H1 (cell line): Measurements from ENCODE around the gene ZXDA. TPM values are rescaled to one million over a fixed set of nuclear protein-coding genes. Genes with fewer than 3 reads are reported as not detected.

Experiments used
- CTCF ChIA-PET: fragments of 300-600 bp; sonication (Branson Sonifier 250); formaldehyde crosslinking; loops from one replicate; lab custom pipeline; 2021; ENCODE audit not compliant: partially characterized antibody; lab: Charles Lee
- POLR2A ChIA-PET: fragments of 300-600 bp; sonication (Branson Sonifier 250); formaldehyde crosslinking; loops from one replicate; lab custom pipeline; 2021; ENCODE audit warnings: inconsistent platforms; ENCODE audit not compliant: partially characterized antibody; lab: Charles Lee
- DNase-seq, 2 experiments: peaks; one replicate each; pipeline versions ENCODE4 v3.0.0 to v3.0.0-alpha.2; 2010 to 2022; ENCODE audit warnings: low spot score in 2 of 2, low read depth in 1 of 2, mixed read lengths in 1 of 2
- FAIRE-seq: peaks from 2 replicates; lab custom pipeline; 2011; peaks lifted over from hg19 to GRCh38; lab: Jason Lieb, UNC
- H2AFZ ChIP-seq: 2 replicates; pipeline ENCODE4 v1.8.1; 2012; ENCODE audit warnings: low read length, inconsistent platforms
- H2AK5ac ChIP-seq: 2 replicates; pipeline ENCODE4 v1.6.1; 2013; ENCODE audit warnings: low read depth, low read length
- H2BK120ac ChIP-seq: replicated peaks from 2 replicates; pipeline ENCODE3; 2013; ENCODE audit warnings: low read depth, low read length, inconsistent platforms
- H2BK12ac ChIP-seq: 2 replicates; pipeline ENCODE4 v1.6.1; 2013; ENCODE audit warnings: low read depth, low read length
- H2BK15ac ChIP-seq: 2 replicates; pipeline ENCODE4 v1.6.1; 2013; ENCODE audit warnings: low read length
- H2BK20ac ChIP-seq: 2 replicates; pipeline ENCODE4 v1.6.1; 2013; ENCODE audit warnings: low read length
- H2BK5ac ChIP-seq: 2 replicates; pipeline ENCODE4 v1.6.1; 2013; ENCODE audit warnings: low read depth, low read length
- H3K14ac ChIP-seq: 2 replicates; pipeline ENCODE4 v1.6.1; 2013; ENCODE audit warnings: inconsistent platforms; ENCODE audit not compliant: insufficient read length
- H3K18ac ChIP-seq: 2 replicates; pipeline ENCODE4 v1.6.1; 2013; ENCODE audit warnings: low read length; ENCODE audit errors: extremely low read depth
- H3K23ac ChIP-seq: 2 replicates; pipeline ENCODE4 v1.6.1; 2013; ENCODE audit warnings: inconsistent platforms; ENCODE audit not compliant: insufficient read length
- H3K23me2 ChIP-seq: 2 replicates; pipeline ENCODE4 v1.6.1; 2013; ENCODE audit warnings: low read depth, low read length
- H3K27ac ChIP-seq: 2 replicates; pipeline ENCODE4 v1.6.1; 2011; ENCODE audit warnings: low read depth, low read length, inconsistent platforms
- H3K27me3 ChIP-seq, 4 experiments: replicated peaks in 1 of 4; 1 replicate in 1 of 4; 2 replicates in 3 of 4; pipeline versions ENCODE4 v1.6.1 to v1.8.1; 2011 to 2013; ENCODE audit warnings: low read length in 3 of 4, mild to moderate bottlenecking in 3 of 4, inconsistent platforms in 2 of 4, mixed read lengths in 2 of 4, moderate library complexity in 1 of 4; ENCODE audit not compliant: control insufficient read depth in 3 of 4, insufficient read depth in 3 of 4; ENCODE audit errors: extremely low read depth in 1 of 4
- H3K36me3 ChIP-seq, 4 experiments: 2 replicates each; pipeline versions ENCODE4 v1.6.1 to v1.8.1; 2011 to 2013; ENCODE audit warnings: mild to moderate bottlenecking in 4 of 4, low read length in 3 of 4, moderate library complexity in 2 of 4, control low read depth in 1 of 4, inconsistent platforms in 1 of 4; ENCODE audit not compliant: insufficient read depth in 4 of 4, control insufficient read depth in 2 of 4
- H3K4ac ChIP-seq: replicated peaks from 2 replicates; pipeline ENCODE3; 2013; ENCODE audit warnings: low read length, low read depth, mixed read lengths, inconsistent platforms; ENCODE audit not compliant: insufficient read length
- H3K4me1 ChIP-seq, 4 experiments: replicated peaks in 1 of 4; 1 replicate in 1 of 4; 2 replicates in 3 of 4; pipeline versions ENCODE4 v1.6.1 to v1.8.1; 2011 to 2013; ENCODE audit warnings: low read length in 3 of 4, inconsistent platforms in 2 of 4, mixed read lengths in 1 of 4; ENCODE audit not compliant: insufficient read depth in 4 of 4, control insufficient read depth in 3 of 4
- H3K4me2 ChIP-seq, 2 experiments: 2 replicates each; pipeline versions ENCODE4 v1.6.1 to v1.8.1; 2011 to 2013; ENCODE audit warnings: low read depth in 2 of 2, low read length in 2 of 2, control low read depth in 1 of 2, inconsistent platforms in 1 of 2, mild to moderate bottlenecking in 1 of 2; ENCODE audit not compliant: insufficient read depth in 1 of 2
- H3K4me3 ChIP-seq, 4 experiments: fragments of 200-600, 300-600 bp in 1 of 4; sonication (generic), shearing (Covaris generic), sonication (Bioruptor Twin) in 1 of 4; 2 replicates each; pipeline versions ENCODE4 v1.5.1 to v1.8.1; 2011 to 2016; ENCODE audit warnings: low read length in 4 of 4, low read depth in 3 of 4, control low read depth in 2 of 4, inconsistent platforms in 2 of 4, mild to moderate bottlenecking in 2 of 4, mixed read lengths in 1 of 4, moderate library complexity in 1 of 4; ENCODE audit not compliant: insufficient read depth in 2 of 4; ENCODE audit errors: extremely low read depth in 1 of 4
- H3K56ac ChIP-seq: replicated peaks from 2 replicates; pipeline ENCODE3; 2013; ENCODE audit warnings: low read depth, mild to moderate bottlenecking, mixed read lengths, low read length, inconsistent platforms; ENCODE audit not compliant: insufficient read length
- H3K79me1 ChIP-seq: 2 replicates; pipeline ENCODE4 v1.6.1; 2013; ENCODE audit warnings: low read depth, low read length, control low read depth
- H3K79me2 ChIP-seq, 2 experiments: 2 replicates each; pipeline versions ENCODE4 v1.6.1 to v1.8.1; 2012 to 2013; ENCODE audit warnings: low read length in 2 of 2, mild to moderate bottlenecking in 2 of 2, inconsistent platforms in 1 of 2; ENCODE audit not compliant: insufficient read depth in 2 of 2, control insufficient read depth in 1 of 2
- H3K9ac ChIP-seq, 4 experiments: replicated peaks in 1 of 4; 1 replicate in 1 of 4; 2 replicates in 3 of 4; pipeline versions ENCODE4 v1.6.1 to v1.8.1; 2011 to 2013; ENCODE audit warnings: low read depth in 3 of 4, low read length in 3 of 4, control low read depth in 2 of 4, mild to moderate bottlenecking in 2 of 4, moderate library complexity in 2 of 4, inconsistent platforms in 1 of 4; ENCODE audit errors: extremely low read depth in 1 of 4
- H3K9me3 ChIP-seq, 2 experiments: 2 replicates each; pipeline versions ENCODE4 v1.6.1 to v1.8.1; 2012 to 2013; ENCODE audit warnings: mild to moderate bottlenecking in 2 of 2, moderate library complexity in 2 of 2, control low read depth in 1 of 2, inconsistent platforms in 1 of 2, low read depth in 1 of 2, low read length in 1 of 2, mixed read lengths in 1 of 2; ENCODE audit not compliant: insufficient read depth in 2 of 2
- H4K20me1 ChIP-seq, 2 experiments: replicated peaks in 1 of 2; 2 replicates each; pipeline versions ENCODE3 to v1.8.1; 2011 to 2013; ENCODE audit warnings: inconsistent platforms in 2 of 2, low read length in 2 of 2, mild to moderate bottlenecking in 1 of 2; ENCODE audit not compliant: insufficient read depth in 2 of 2, control insufficient read depth in 1 of 2
- H4K5ac ChIP-seq: 2 replicates; pipeline ENCODE4 v1.6.1; 2013; ENCODE audit warnings: low read length, low read depth, mixed read lengths, inconsistent platforms; ENCODE audit not compliant: insufficient read length
- H4K8ac ChIP-seq: 2 replicates; pipeline ENCODE4 v1.8.0; 2013; ENCODE audit warnings: mild to moderate bottlenecking, moderate library complexity, low read length, inconsistent platforms; ENCODE audit not compliant: insufficient read depth; ENCODE audit errors: extremely low read depth
- H4K91ac ChIP-seq: replicated peaks from 2 replicates; pipeline ENCODE3; 2013; ENCODE audit warnings: low read length, mixed read lengths, inconsistent platforms; ENCODE audit not compliant: insufficient read length
- CEBPB ChIP-seq: IDR thresholded peaks from 2 replicates; pipeline ENCODE4 v1.6.1; 2012; ENCODE audit warnings: low read depth, low read length
- EZH2 ChIP-seq: fragments of 200-600 bp; sonication (generic); IDR thresholded peaks from 2 replicates; pipeline ENCODE4 v1.7.1; 2012; ENCODE audit warnings: low read depth, mild to moderate bottlenecking, moderate library complexity, low read length, inconsistent platforms; ENCODE audit not compliant: severe bottlenecking
- GABPA ChIP-seq: IDR thresholded peaks from 2 replicates; pipeline ENCODE4 v1.6.1; 2011; ENCODE audit warnings: mild to moderate bottlenecking, low read length, moderate library complexity, borderline replicate concordance; ENCODE audit not compliant: insufficient read depth
- GTF2F1 ChIP-seq: IDR thresholded peaks from 2 replicates; pipeline ENCODE4 v1.6.1; 2012; ENCODE audit warnings: low read depth, low read length, improper control_type of control experiment, borderline replicate concordance
- RAD21 ChIP-seq, 2 experiments: IDR thresholded peaks in 1 of 2; conservative IDR thresholded peaks in 1 of 2; 2 replicates each; pipeline ENCODE4 v1.6.1; 2011; ENCODE audit warnings: low read depth in 2 of 2, low read length in 2 of 2, improper control_type of control experiment in 1 of 2, inconsistent platforms in 1 of 2, mild to moderate bottlenecking in 1 of 2, moderate library complexity in 1 of 2
- RBBP5 ChIP-seq: IDR thresholded peaks from 2 replicates; pipeline ENCODE4 v1.7.1; 2012; ENCODE audit warnings: low read depth, mild to moderate bottlenecking, inconsistent platforms, low read length, moderate library complexity, borderline replicate concordance
- SP4 ChIP-seq: IDR thresholded peaks from 2 replicates; pipeline ENCODE4 v1.6.1; 2012; ENCODE audit warnings: low read length, inconsistent platforms
- USF2 ChIP-seq: IDR thresholded peaks from 2 replicates; pipeline ENCODE4 v1.6.1; 2011; ENCODE audit warnings: low read length, improper control_type of control experiment
- WGBS, 2 experiments: shearing (Covaris generic) in 1 of 2; methylation state at CpG; one replicate each; pipeline versions ENCODE4 v1.1.6 to v1.1.7; 2013 to 2015; ENCODE audit warnings: low lambda C conversion rate in 2 of 2, mixed read lengths in 2 of 2, inconsistent platforms in 1 of 2, low coverage in 1 of 2, missing lambda C conversion rate in 1 of 2; ENCODE audit not compliant: insufficient replicate concordance in 2 of 2, insufficient coverage in 1 of 2, insufficient read length in 1 of 2; ENCODE audit errors: extremely low coverage in 1 of 2, missing lambda C conversion rate in 1 of 2; 5-methylcytosine and 5-hydroxymethylcytosine counted together
- polyA plus RNA-seq, 7 experiments: library from polyadenylated mRNA; depleted of rRNA in 3 of 7; stranded (reverse) in 5 of 7; unstranded in 2 of 7; fragments of >200 nt in 5 of 7; fragments of 200-250 nt in 2 of 7; gene quantifications; 1 replicate in 5 of 7; 2 replicates in 1 of 7; 4 replicates in 1 of 7; pipeline versions ENCODE4 v1.2.1 to v1.2.3, GENCODE V29; 2011 to 2013; ENCODE audit warnings: missing spikeins in 2 of 7, mixed read lengths in 2 of 7
- total RNA-seq: library from RNA; stranded (reverse); fragmentation: NEBNext Ultra II Directional; extraction: Animal tissue kit (Norgen Biotek cat#: 25700); gene quantifications from 2 replicates; pipeline ENCODE4 v1.2.1, GENCODE V29; 2021
- TF ChIP-seq, protein P1 (sequence below): IDR thresholded peaks from 2 replicates; pipeline ENCODE4 v1.6.1; 2012; ENCODE audit warnings: low read length, inconsistent platforms

The ZXDA gene
- total and polyA plus RNA-seq, 2 of the 8 experiments (the other 6 are each of a cell fraction or from before 2014, with no cell fraction given) = not detected

DNA sequence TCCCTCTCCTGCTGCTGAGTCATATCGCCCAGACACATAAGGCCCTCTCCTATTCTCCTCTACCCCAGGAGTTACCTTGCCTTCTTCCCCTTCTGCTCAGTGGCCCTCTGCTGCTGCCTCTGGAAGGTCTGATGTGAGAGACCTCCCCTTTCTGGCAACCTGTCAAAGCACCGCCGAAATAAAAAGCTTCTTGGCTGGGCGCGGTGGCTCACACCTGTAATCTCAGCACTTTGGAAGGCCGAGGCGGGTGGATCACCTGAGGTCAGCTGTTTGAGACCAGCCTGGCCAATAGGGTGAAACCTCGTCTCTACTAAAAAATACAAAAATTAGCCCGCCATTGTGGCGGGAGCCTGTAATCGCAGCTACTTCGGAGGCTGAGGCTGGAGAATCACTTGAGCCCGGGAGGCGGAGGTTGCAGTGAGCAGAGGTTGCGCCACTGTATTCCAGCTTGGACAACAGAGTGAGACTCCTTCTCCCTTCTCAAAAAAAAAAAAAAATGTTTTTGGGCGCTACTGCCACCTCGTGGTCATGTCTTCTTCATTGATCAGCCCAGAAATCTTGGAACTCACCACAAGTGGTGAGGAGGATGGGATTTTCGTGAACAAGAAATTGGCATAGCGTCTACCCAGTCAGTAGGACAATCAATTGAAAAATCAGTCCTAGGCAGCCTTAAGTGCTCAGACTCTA is 8.6 kb upstream of the ZXDA start:
- no peak overlapping the region for H2AK5ac ChIP-seq
- ChIA-PET POLR2A (no interaction called here), CTCF (interaction anchor here (0.6 kb wide), 1 partner anchor 234 kb away, joined by 3 read pairs; no protein-coding TSS in a partner anchor)
- H3K4me1 ChIP-seq = no peaks in the 10 kb centered on the region
- H3K4me3 ChIP-seq = no peak overlapping the region
- H4K91ac ChIP-seq = no peak overlapping the region
- no peak overlapping the region for H2BK15ac ChIP-seq
- H2BK120ac ChIP-seq = no peak overlapping the region
- no peak overlapping the region for H2BK5ac ChIP-seq
- no peaks in the 10 kb centered on the region for H3K36me3 ChIP-seq
- no peaks in the 10 kb centered on the region for H3K79me2 ChIP-seq
- H3K18ac ChIP-seq = no peak overlapping the region
- no peak overlapping the region for H3K4me2 ChIP-seq
- no peaks in the 10 kb centered on the region for H3K23me2 ChIP-seq
- peaks cover 4 to 63% of the 10 kb centered on the region in 2 experiments; a peak in 3 of 4 replicates for H3K9me3 ChIP-seq
- H3K56ac ChIP-seq = no peak overlapping the region
- no peak overlapping the region for H3K23ac ChIP-seq
- no peak for FAIRE-seq
- DNase-seq = peak in 1 of 2 experiments; percentile 31
- no peak overlapping the region for H2BK12ac ChIP-seq
- no peaks in the 10 kb centered on the region for H3K27me3 ChIP-seq
- no peaks in the 10 kb centered on the region for H4K20me1 ChIP-seq
- H4K5ac ChIP-seq = no peak overlapping the region
- H2BK20ac ChIP-seq = no peak overlapping the region
- no peaks in the 10 kb centered on the region for H3K79me1 ChIP-seq
- H2AFZ ChIP-seq = no peak overlapping the region
- H3K27ac ChIP-seq = no peak overlapping the region
- no peak overlapping the region for H3K14ac ChIP-seq
- H4K8ac ChIP-seq = no peak overlapping the region
- no peak overlapping the region for H3K4ac ChIP-seq
- no peak overlapping the region for H3K9ac ChIP-seq
- 78% methylated on average over 17 of the region's 19 CpGs; no CpG with 5 or more reads in 1 of the 2 experiments for WGBS, 2 experiments
- TF ChIP-seq RAD21 (IDR thresholded peaks at IDR 0.05 in 1 of 2, conservative IDR thresholded peaks at IDR 0.05 in 1 of 2; ENCODE audit: low read depth in 2 of 2, low read length in 2 of 2) (peak in 1 of 2 experiments; percentile 13; a peak in 1 of 4 replicates), GABPA (no peak), RBBP5 (no peak), SP4 (no peak), CEBPB (no peak), GTF2F1 (no peak), EZH2 (no peak), USF2 (no peak)
- TF ChIP-seq, protein P1, sequence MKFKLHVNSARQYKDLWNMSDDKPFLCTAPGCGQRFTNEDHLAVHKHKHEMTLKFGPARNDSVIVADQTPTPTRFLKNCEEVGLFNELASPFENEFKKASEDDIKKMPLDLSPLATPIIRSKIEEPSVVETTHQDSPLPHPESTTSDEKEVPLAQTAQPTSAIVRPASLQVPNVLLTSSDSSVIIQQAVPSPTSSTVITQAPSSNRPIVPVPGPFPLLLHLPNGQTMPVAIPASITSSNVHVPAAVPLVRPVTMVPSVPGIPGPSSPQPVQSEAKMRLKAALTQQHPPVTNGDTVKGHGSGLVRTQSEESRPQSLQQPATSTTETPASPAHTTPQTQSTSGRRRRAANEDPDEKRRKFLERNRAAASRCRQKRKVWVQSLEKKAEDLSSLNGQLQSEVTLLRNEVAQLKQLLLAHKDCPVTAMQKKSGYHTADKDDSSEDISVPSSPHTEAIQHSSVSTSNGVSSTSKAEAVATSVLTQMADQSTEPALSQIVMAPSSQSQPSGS = no peak
